ENCODE measurements around the gene LGI1. TPM values are rescaled to one million over a fixed set of nuclear protein-coding genes. Genes with fewer than 3 reads are reported as not detected.

Gene LGI1
- 23.2 TPM for total RNA-seq

DNA sequence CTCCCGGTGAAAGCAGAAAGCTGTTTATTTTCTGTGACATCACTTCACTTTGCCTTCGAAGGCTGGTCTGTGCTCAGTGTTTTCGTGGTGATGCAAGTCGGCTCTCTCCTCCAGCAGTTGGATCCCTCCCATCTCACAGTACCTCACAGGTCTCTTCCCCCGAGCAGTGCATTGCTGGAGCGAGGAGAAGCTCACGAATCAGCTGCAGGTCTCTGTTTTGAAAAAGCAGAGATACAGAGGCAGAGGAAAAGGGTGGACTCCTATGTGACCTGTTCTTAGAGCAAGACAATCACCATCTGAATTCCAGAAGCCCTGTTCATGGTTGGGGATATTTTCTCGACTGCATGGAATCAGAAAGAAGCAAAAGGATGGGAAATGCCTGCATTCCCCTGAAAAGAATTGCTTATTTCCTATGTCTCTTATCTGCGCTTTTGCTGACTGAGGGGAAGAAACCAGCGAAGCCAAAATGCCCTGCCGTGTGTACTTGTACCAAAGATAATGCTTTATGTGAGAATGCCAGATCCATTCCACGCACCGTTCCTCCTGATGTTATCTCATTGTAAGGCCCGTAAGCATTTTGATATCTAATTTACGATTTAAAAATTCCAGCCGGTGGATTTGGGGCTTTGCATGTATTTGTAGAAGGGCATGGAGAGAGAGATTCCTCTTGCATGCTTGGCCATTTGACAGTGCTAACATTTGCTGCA is at the start of gene LGI1:
Gene LGI1, plus strand, starts transcription at position 136 of the 707 bp plus-strand sequence. Its CDS starts 209 bp downstream, at position 345.
- FAIRE-seq (no peak), DNase-seq (ENCODE audit: low spot score in 2 of 2) (no peak)

DNA sequence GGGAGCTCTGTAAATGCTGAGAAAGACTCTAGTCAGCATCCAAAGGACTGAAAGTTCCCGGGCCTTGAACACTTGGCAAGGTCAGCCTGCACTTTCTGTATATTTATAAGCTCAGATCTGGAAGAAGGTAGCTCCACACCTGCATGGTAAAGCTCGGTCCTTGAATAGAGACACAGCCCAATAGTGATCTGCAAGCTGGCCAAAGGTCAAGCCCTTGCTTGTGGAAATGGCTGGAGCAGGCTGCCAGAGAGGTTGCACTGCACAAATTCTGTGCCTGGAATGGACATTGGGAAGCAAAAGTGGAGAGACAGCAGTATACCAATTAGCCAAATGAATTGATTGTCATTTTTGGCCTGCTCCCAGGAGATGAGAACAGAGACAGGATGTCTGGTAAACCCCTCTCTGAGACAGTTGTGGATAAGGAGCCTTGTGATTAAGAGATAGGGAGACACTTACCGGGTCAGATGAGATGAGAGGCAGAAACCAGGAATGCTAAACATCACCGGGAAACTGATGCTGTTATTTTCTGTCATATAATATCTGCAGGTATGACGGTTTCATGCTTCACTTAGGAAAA is 47.3 kb upstream of the LGI1 start:
- FAIRE-seq (no peak), DNase-seq (ENCODE audit: low spot score in 2 of 2) (no peak)

DNA sequence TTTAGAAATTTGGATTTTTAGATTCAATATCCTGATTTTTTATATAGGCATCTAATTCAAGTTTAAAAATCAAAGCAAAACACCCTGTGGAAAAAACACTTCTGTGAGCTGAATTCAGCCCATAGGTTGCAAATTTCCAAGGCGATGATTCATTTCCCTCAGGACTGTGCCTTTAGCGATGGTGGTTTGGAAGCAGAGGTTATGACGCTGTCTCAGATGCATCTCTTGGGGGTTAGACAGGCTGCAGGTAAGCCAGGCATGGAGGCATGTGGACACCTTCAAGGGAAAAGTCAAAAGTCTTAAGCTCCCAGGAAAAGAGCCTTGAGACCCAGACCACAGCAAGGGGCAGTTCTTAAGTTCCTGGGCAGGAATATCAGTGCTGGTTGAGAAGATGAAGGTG is 45.8 kb upstream of the LGI1 start:
- DNase-seq (ENCODE audit: low spot score in 2 of 2) (no peak), FAIRE-seq (no peak)

- no peak for FAIRE-seq
- DNase-seq (ENCODE audit: low spot score in 2 of 2) = no peak
Observed at GRCh38 chr10:93712593-93712992, 45.1 kb upstream of the LGI1 start.

DNA sequence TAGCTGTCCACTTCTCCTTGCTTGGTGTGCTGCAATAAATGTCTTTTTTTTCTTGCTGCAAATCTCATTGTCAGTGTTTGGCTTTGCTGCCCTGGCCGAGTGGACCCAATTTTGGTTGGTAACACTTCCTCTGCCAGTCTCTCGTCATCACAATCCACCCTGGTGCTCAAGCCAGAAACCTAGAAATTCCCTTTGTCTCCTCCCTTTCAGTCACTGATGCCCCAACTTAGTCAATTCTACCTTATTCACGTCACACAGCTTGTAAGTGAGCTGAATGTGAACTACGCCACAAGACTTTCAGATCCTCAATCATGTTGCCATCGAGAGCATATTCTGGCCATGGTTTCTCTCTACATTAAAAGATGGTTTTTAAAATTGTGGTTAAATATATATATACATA is 42.4 kb upstream of the LGI1 start:
- no peak for DNase-seq (ENCODE audit: low spot score in 2 of 2)

DNA sequence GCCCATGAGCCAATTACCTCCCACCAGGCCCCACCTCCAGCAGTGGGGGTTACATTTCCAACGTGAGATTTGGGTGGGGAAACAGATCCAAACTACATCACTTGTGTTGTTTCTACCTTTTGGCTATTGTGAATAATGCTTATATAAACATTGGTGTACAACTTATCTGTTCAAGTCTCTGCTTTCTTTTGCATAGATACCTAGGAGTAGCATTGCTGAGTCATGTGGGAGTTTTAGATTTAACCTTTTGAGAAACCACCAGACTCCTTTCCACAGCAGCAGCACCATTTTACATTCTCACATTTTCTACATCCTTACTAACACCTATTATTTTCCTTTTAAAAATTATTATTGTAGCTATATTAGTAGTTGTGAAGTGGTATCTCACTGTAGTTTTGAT is 41.0 kb upstream of the LGI1 start:
- no peak for DNase-seq (ENCODE audit: low spot score in 2 of 2)
- FAIRE-seq = no peak

More for the DNA sequence above, 42.4 kb upstream of the LGI1 start:
- FAIRE-seq = no peak

- DNase-seq (ENCODE audit: low spot score in 2 of 2) = no peak
- FAIRE-seq = no peak
Observed at GRCh38 chr10:93718937-93719725, 38.6 kb upstream of the LGI1 start.

DNA sequence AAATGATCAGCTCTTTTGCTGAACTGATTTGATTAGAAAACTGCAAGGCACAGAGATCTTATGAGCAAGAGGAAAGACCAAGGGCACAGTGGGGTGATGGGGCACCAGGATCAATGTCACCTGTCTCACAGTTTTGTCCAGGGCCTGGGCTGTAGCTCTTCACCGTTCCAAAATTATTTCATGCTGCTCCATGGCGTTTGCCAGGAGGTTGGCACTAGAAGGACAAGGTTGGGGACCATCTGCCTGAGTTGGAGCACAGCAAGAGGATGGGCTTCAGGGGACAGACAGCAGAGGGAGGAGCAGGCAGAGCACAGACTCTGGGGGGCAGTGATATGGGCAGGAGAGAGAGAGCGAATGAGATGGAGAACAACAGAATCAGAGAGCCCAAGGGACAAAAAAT is 37.8 kb upstream of the LGI1 start:
- no peak for FAIRE-seq
- DNase-seq (ENCODE audit: low spot score in 2 of 2) = no peak

GRCh38 chr10:93722550-93722949 is 35.2 kb upstream of the LGI1 start:
- FAIRE-seq = no peak
- DNase-seq (ENCODE audit: low spot score in 2 of 2) = no peak

- DNase-seq (ENCODE audit: low spot score in 2 of 2) = no peak
- no peak for FAIRE-seq
Observed at GRCh38 chr10:93723153-93723552, 34.6 kb upstream of the LGI1 start.

DNA sequence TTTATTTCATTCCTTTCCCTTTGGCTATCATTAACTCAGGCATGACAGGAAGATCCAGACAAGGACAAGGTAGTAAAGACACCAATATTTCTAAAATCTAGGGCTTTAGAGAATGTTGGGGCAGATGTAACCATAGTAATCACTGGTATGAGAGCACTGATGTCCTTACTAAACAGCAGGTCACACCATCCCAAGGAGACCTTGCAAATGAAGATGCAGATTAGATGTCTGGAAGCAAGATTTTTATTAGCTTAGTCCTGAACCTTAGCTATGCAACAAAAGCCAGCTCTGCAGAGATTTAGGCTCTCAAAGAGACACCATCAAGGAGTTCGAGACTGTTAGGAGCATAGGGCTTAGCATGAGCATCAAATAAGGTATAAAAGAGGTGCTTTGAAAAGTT is 31.7 kb upstream of the LGI1 start:
- no peak for DNase-seq (ENCODE audit: low spot score in 2 of 2)
- FAIRE-seq = no peak

DNA sequence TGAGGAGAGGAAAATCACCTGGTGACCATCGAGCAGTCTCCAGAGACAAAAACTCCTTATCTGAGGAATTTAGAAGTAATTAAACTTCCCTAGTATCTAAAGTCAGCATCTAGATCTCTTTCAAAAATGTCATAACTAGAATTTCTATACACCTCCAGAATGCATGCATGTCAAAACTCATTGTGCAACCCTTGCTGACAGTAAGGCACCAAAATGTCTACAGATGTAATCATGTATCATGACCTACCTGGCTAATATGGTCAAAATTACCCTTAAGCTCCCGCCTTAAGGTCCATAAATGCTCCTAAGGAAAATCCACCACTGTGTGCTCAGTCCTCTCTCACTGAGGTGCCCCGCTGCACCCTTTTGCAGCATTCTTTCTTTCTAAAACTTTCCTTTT is 16.4 kb upstream of the LGI1 start:
- DNase-seq (ENCODE audit: low spot score in 2 of 2) (no peak), FAIRE-seq (no peak)

GRCh38 chr10:93742633-93743349 is 14.9 kb upstream of the LGI1 start:
- FAIRE-seq = no peak
- DNase-seq (ENCODE audit: low spot score in 2 of 2) = no peak

GRCh38 chr10:93745408-93746065 is 12.2 kb upstream of the LGI1 start:
- FAIRE-seq (no peak), DNase-seq (ENCODE audit: low spot score in 2 of 2) (no peak)

DNA sequence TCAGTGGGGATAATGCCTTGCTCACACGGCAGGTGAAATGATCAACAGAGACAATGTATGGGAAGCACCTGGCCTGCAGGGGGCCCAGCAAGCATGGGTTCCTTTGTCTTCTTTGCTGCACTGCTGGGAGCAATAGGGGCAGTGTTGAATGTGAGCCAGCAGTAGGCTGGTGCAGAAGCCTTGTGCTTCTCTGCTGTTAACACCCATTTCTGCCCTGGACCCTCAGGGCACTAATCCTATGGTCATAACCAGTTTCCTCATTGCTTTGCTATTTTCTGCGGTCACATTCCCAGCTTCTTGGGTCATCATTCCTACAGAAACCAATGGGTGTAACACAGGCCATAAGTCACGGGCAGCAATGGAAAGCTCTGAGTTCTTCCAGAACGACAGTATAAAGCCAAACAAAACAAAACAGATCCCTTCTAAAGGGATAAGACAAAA is 10.9 kb upstream of the LGI1 start:
- FAIRE-seq = no peak
- no peak for DNase-seq (ENCODE audit: low spot score in 2 of 2)

- FAIRE-seq (no peak), DNase-seq (ENCODE audit: low spot score in 2 of 2) (no peak)
Observed at GRCh38 chr10:93749218-93749799, 8.4 kb upstream of the LGI1 start.

- DNase-seq (ENCODE audit: low spot score in 2 of 2) = no peak
- FAIRE-seq = no peak
Observed at GRCh38 chr10:93751124-93751523, 6.6 kb upstream of the LGI1 start.

DNA sequence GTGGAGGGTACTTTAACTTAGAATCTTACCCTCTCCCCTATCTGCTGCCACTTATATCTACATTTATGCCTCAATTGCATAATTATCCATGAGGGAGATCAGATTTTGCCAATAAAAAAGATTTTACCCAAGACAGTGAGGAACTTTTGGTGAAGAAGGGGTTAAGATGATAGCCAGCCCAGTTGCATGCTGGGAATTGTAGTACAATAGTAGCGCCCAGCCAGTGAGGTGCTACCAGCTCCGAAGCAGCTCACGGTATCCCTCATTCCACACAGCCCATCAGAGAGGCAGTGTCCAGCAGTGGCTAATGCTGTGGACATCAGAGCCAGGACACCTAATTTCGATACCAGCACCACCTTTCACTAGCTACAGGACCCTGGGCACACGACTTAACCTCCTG is 5.9 kb upstream of the LGI1 start:
- no peak for FAIRE-seq
- no peak for DNase-seq (ENCODE audit: low spot score in 2 of 2)

GRCh38 chr10:93752761-93753160 is 5.0 kb upstream of the LGI1 start:
- FAIRE-seq = no peak
- DNase-seq (ENCODE audit: low spot score in 2 of 2) = no peak

DNA sequence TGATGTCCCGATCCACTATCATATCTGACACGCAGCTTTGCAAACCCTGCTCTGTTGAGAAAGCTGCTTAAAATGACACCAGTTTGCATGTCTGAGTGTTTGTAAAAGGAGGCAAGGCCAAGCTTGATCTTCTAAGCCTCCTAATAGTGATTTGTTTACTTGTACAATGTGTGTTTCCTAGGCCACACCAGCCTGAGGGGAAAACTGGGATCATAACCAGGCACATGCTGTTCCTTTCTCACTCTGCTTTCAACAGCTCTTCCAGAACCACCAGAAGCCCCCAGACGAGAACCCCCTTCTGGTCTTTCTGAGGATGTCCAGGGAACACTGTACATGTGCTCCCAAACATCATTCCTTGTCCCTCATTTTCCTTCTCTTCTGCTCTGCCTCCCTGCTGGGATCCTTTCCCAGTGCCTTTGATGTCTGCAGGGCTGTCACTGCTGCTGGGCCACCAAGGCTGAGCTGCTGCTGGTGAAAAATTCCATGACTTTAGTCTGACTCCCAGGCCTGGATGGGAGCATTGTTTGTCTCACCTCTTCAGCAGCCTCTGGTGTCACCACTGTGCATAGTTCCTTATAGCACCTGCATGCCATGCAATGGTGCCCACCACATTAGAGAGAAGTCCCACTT is 4.0 kb upstream of the LGI1 start:
- DNase-seq (ENCODE audit: low spot score in 2 of 2) (no peak), FAIRE-seq (no peak)
